ENCODE measurements around the gene ACOT6.

DNA sequence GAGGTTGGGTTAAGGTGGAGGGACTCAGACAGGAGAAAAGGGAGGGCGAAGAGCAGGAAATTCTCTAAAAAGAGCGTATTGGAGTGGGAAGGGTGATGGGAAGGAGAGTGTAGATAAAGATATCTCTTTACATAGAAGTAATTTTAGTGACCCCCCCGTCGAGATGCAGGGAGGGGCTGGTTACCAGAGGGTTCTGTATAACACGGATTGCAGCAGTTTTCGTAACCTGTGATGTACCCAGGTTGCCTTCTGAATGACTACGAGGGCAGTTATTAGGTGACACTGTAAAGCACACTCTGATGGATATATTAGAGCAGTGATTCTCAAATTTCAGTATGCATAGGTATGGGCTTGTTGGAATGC, 32.9 kb downstream of the ACOT6 start:
- TF ChIP-seq EZH2 (IDR thresholded peaks at IDR 0.05; ENCODE audit: borderline replicate concordance): no peak
- TF ChIP-seq, protein P1, sequence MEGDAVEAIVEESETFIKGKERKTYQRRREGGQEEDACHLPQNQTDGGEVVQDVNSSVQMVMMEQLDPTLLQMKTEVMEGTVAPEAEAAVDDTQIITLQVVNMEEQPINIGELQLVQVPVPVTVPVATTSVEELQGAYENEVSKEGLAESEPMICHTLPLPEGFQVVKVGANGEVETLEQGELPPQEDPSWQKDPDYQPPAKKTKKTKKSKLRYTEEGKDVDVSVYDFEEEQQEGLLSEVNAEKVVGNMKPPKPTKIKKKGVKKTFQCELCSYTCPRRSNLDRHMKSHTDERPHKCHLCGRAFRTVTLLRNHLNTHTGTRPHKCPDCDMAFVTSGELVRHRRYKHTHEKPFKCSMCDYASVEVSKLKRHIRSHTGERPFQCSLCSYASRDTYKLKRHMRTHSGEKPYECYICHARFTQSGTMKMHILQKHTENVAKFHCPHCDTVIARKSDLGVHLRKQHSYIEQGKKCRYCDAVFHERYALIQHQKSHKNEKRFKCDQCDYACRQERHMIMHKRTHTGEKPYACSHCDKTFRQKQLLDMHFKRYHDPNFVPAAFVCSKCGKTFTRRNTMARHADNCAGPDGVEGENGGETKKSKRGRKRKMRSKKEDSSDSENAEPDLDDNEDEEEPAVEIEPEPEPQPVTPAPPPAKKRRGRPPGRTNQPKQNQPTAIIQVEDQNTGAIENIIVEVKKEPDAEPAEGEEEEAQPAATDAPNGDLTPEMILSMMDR (IDR thresholded peaks at IDR 0.05; ENCODE audit: poor library complexity): no peak

Data from hepatocyte (in vitro differentiated cells).